Stimulated activated CD8-positive, alpha-beta memory T cell treated with anti-CD3 and anti-CD28 coated beads, Interleukin-7, amount 100 ng/mL, for 1 hour (primary cell): ENCODE results near the gene BMAL1.
"Not testable (repeated sequence)": the region's sequence is repeated elsewhere in the genome, so short reads cannot be mapped to it uniquely, and the experiment has no call there.

Experiments
- DNase-seq, 2 donors: peaks; one replicate each; pipeline ENCODE4 v3.0.0-alpha.2; 2020; ENCODE audit warnings: low read depth in 2 of 2

Gene BMAL1

DNA sequence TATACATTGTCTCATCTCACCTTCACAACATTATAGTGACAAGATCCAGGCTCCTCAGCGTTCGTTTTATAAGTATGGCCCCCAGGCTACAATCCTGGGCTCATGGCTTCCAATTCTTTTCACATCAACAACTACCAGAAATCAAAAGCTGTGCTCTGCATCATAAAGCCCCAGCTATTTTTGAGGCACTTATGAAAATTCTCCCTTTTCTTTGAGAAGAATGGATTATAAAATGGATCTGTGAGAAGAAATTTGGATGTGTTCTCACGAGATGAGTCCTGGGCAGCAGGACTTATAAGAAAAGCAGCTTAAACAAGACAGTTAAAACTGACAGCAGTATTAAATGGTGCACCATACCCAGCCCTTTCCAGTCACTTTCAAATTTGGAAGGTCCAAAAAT is 105.2 kb downstream of the BMAL1 start:
- no peak for DNase-seq

DNA sequence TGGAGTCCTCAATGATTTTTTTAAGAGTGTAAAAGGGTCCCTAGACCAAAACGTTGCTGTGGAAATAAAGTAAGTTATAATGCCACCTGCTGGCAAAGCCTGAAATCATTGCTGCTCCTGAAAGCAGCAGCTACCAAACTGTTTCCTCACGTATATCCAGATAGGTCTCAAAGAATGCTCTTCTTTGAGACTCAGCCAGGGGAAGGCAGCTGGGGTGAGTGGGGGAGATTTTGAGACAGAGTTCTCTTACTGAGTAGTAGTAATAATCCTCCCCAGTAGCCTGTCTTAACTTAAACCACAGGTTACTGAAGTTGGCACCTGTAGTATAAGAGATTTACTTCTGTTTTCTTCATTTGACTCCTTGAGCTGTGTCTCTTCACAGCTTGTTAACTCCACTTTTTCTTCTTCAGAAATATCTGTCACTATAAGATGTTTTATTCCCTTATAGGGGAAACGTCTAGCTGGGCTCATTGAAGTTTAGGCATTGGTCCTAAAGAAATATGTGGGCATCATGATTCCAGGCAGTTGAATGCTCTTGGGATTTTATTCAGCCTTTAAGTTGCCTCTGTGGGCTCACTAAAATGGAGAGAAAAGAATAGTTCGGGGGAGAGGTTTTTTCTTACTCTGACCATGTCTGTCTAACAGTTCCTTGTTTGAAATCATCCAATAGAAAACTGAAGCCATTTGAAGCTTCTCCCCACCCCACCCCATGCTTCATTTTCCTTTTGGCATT is 107.5 kb downstream of the BMAL1 start:
- DNase-seq: no peak

DNA sequence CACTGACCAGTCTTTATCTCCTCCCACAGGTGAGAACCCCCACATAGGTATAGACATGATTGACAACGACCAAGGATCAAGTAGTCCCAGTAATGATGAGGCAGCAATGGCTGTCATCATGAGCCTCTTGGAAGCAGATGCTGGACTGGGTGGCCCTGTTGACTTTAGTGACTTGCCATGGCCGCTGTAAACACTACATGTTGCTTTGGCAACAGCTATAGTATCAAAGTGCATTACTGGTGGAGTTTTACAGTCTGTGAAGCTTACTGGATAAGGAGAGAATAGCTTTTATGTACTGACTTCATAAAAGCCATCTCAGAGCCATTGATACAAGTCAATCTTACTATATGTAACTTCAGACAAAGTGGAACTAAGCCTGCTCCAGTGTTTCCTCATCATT is 109.0 kb downstream of the BMAL1 start:
- DNase-seq: no peak

DNA sequence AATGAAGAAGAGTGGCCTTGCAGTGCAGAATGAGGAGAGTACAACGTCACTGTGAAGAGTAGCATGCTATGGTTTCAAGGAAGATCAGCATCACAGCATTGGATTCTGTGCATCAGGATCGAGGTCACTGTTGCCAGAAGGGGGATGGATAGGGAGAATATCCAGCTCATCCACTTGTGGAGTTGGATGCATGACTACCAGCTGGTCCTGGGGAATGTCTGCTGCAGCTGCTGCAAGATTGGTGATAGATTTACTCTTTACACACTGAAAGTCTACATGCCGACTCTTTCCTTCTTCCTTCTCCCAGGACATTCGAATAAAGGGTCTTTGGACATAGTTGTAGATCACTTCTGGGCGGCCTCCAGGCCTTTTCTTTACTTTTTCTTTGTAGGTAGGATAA is 111.2 kb downstream of the BMAL1 start:
- no peak for DNase-seq

DNA sequence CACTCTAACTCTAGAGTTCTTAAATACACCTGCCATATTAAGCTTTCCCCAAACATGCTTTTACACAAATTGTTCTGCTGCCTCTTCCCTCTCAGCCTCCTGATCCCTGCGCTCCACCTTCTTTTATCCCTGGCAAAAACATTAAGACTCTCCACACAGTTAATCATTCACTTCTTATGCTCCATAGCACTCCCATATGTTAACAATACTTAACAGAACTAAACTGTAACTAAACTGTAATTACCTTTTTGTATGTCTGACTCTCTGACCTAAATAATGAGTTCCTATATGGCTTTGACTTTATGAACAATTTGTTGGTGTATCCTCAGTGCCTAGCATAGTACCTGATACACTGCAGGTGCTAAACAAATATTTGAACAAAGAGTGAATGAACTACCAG is 113.6 kb downstream of the BMAL1 start:
- no peak for DNase-seq

DNA sequence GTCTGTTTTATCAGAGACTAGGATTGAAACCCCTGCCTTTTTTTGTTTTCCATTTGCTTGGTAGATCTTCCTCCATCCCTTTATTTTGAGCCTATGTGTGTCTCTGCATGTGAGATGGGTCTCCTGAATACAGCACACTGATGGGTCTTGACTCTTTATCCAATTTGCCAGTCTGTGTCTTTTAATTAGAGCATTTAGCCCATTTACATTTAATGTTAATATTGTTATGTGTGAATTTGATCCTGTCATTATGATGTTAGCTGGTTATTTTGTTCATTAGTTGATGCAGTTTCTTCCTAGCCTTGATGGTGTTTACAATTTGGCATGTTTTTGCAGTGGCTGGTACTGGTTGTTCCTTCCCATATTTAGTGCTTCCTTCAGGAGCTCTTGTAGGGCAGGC is 120.7 kb downstream of the BMAL1 start:
- DNase-seq: not testable (repeated sequence)

DNA sequence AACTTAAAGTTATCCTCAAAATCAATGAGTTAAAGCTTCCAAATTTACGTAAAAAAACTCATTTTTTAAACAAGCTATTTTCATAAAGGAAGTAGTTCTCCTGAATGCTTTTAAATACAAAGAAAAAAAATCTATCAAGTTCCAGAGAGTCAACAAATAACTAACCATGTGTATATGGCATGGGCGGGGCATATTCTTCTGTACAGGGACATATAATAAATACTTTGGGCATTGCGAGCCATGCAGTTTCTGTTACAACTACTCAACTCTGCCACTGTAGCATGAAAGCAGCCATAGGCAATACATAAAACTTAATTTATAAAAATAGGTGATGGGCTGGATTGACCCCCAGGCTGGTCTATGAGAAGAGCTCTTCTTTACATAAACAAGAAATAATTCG is 127.6 kb downstream of the BMAL1 start:
- no peak for DNase-seq

DNA sequence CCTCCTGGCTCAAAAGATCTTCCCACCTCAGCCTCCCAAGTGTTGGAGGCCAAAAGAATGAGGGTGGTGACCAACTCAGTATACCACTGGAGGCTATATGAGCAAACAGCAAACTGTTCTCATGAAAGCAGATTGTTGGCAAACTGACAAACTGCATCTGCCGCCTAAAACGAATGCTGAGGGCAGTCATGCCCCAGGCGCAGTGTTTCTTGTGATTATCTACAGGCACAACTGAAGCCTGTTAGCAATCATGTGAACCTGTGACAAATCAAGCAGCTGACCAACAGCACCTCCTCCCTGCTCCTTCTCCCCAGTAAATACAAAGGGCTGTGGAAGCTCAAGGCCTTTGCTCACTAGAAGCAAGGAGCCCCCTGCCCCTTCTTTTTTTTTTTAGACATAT is 137.6 kb downstream of the BMAL1 start:
- no peak for DNase-seq

DNA sequence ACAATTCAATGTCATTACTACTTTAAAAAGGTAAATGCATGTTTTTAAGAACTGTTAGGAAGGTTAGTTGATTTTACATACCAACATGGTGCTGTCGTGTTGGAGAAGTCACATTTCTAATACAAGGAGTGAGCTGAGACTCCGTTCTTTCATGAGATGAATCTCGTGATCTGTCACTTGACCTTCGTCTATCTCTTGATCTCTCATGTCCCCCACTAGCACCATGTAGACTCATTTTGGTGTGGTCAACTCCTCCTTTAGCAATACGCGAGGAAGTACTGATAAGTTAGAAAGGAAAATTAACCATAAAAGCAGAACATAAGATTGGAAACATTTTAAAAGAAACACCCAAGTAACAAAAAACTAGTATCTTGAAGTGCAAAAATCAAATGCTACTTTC is 144.0 kb downstream of the BMAL1 start:
- no peak for DNase-seq

DNA sequence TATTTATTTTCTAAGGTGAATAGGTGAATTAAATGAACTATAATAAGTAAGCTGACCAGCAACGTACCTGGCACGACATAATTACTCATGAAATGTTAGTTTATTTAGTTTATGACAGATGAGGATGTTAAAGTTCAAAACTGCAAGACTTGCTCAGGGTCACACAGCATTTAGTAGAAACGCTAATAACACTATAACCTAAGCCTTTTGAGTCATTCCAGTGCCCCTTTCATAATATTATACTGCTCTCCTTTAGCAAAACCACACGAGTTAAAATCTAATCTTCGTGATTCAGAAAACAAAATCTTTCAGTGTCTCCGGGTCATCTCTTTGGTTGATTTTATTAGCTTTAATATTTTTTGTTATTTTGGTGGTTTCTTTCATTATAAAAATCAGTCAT is 145.8 kb downstream of the BMAL1 start:
- DNase-seq: no peak

DNA sequence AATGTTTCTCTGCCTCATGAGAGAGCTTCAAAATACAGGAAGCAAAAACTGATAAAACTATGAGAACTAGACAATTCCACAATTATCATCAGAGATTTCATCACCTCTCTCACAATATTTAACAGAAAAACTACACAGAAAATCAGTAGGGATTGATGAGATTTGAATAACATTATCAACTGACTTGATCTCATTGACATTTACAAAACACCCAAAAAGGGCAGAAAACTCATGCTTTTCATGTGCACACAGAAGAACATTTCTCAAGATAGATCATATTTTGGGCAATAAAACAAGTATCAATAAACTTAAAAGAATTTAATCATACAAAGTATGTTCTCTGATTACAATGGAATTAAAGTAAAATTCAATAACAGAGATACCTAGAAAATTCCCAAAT is 149.8 kb downstream of the BMAL1 start:
- no peak for DNase-seq

DNA sequence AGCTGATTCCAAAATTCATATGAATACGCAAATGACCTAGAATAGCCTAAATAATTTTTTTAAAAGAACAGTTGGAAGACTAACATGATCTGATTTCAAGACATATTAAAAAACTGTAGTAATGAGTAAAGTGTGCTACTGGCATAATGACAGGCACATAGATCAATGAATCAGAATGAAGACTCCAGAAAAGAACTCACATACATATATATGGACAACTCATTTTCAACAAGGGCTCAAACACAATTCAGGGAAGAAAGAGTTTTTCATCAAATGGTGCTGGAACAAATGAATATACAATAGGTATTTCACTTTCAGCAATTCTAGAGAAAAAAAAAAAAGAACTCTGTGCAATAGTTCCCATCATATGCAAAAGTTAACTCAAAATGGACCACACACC is 151.7 kb downstream of the BMAL1 start:
- no peak for DNase-seq

DNA sequence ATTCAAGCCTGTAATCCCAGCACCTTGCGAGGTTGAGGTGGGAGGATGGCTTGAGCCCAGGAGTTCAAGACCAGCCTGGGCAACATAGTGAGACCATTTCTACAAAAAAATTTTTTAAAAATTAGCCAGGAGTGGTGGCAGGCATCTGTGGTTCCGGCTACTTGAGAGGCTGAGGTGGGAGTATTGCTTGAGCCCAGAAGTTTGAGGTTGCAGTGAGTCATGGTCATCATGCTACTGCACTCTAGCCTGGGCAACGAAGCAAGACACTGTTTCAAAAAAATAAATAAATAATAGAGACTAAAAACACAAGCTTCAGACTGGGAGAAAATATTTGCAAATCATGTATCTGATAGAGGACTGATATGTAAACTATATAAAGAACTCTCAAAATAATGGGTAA is 152.2 kb downstream of the BMAL1 start:
- DNase-seq: no peak

DNA sequence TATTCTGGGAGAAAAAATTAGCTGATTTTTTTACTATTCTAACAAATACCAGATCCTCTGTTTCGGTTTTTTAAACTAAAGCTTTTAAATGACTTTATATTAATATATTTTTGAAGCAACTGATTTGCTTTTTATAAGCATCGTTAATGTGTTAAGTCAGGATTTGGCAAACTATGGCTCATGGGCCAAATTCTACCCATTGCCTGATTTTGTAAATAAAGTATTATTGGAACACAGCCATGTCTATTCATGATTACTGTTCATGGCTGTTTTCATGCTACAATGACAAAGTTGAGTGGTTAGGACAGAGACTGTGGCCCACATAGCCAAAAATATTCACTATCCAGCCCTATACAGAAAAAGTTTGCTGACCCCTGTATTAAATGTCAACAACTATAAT is 155.8 kb downstream of the BMAL1 start:
- DNase-seq: no peak

DNA sequence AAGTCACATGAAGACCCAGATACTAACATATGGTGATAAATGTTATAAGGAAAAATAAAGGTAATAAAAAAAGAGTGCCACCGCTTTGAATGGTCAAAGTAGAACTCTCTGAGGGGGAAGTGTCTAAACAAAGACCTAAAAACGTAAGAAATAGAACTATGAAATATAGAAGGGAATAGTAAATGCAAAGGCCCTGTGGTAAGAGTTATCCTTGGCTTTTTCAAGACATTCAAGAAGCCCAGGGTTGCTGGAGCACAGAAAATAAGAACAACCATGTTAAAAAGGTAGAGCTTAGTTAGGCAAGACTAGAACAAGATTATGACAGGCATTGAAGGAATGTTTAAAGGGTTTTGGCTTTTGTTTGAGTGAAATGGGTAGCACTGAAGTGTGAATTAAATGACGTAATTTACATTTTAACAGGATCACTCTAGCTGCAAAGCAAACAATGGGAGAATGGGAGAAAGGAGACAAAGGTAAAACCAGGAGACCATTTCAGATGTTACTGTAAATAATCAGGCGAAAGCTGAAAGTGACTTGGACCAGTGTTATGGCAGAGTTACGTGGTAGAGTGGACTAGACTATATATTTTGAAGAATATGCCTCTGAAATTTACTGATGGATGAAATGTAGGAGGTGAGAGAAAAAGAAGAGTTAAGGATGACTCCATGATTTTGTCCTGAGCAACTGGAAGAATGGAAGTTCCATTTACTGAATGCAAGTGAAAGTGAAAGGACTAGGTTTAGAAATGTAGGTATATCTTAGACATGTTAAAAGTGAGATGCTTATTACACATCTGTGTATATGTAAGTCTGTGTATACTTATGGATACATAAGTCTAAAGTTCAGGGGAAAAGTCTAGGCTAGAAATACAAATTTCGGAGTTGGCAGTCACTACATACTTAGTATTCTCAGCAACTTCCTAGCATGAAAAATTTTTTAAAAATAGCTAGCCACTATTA is 156.9 kb downstream of the BMAL1 start:
- no peak for DNase-seq

DNA sequence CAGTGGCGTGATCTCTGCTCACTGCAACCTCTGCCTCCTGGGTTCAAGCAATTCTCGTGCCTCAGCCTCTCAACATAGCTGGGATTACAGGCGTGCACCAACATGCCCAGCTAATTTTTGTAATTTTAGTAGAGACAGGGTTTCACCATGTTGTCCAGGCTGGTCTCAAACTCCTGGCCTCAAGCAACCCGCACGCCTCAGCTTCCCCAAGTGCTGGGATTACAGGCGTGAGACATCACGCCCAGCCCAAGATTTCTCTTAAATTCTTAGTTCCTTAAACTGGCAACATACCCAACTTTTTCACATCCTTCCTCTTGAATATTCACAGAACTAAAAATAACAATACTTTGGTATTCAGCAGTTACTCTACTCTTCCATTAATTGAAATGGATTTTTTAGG is 159.2 kb downstream of the BMAL1 start:
- not testable (repeated sequence) for DNase-seq
